Rectal smooth muscle tissue (tissue), 1 donor: ENCODE measurements around the gene NT5C3B.
"Not testable (repeated sequence)": the region's sequence is repeated elsewhere in the genome, so short reads cannot be mapped to it uniquely, and the experiment has no call there.

Source experiments
- H3K27ac ChIP-seq: one replicate; pipeline ENCODE4 v1.7.0; 2013; ENCODE audit warnings: low read depth, low read length, inconsistent platforms
- H3K27me3 ChIP-seq: one replicate; pipeline ENCODE4 v1.7.0; 2013; ENCODE audit warnings: low read length; ENCODE audit not compliant: control insufficient read depth, insufficient read depth
- H3K36me3 ChIP-seq: one replicate; pipeline ENCODE4 v1.7.0; 2013; ENCODE audit warnings: low read length; ENCODE audit not compliant: control insufficient read depth, insufficient read depth
- H3K4me1 ChIP-seq: one replicate; pipeline ENCODE4 v1.7.0; 2013; ENCODE audit warnings: low read length; ENCODE audit not compliant: control insufficient read depth, insufficient read depth
- H3K4me3 ChIP-seq: one replicate; pipeline ENCODE4 v1.7.0; 2013; ENCODE audit warnings: low read length
- H3K9ac ChIP-seq: one replicate; pipeline ENCODE4 v1.7.0; 2013; ENCODE audit warnings: low read length

NT5C3B gene

GRCh38 chr17:41835800-41836549, at the start of gene NT5C3B:
Gene NT5C3B, minus strand, starts transcription at chr17:41836232. Its CDS starts 39 bp downstream, at chr17:41836193.
- peak within 1 kb of the TSS; percentile 76 for H3K27ac ChIP-seq
- H3K4me1 ChIP-seq = peaks cover 4% of the 10 kb centered on the region
- peak within 1 kb of the TSS; percentile 46 for H3K9ac ChIP-seq
- peak within 1 kb of the TSS; percentile 88 for H3K4me3 ChIP-seq
- no peaks in the 10 kb centered on the region for H3K27me3 ChIP-seq
- peaks cover 2% of the 10 kb centered on the region for H3K36me3 ChIP-seq

- Histone ChIP-seq H3K27ac (no peak overlapping the region), H3K4me1 (no peaks in the 10 kb centered on the region), H3K36me3 (peaks cover 35% of the 10 kb centered on the region), H3K4me3 (no peak overlapping the region), H3K27me3 (no peaks in the 10 kb centered on the region), H3K9ac (no peak overlapping the region)
Observed at GRCh38 chr17:41885733-41886132, 49.7 kb upstream of the NT5C3B start.

- H3K36me3 ChIP-seq = peaks cover 48% of the 10 kb centered on the region
- no peaks in the 10 kb centered on the region for H3K4me1 ChIP-seq
- no peak overlapping the region for H3K27ac ChIP-seq
- no peak overlapping the region for H3K4me3 ChIP-seq
- no peaks in the 10 kb centered on the region for H3K27me3 ChIP-seq
- no peak overlapping the region for H3K9ac ChIP-seq
Observed at GRCh38 chr17:41882756-41883155, 46.7 kb upstream of the NT5C3B start.

GRCh38 chr17:41880130-41880529, 44.1 kb upstream of the NT5C3B start:
- Histone ChIP-seq H3K27me3 (no peaks in the 10 kb centered on the region), H3K36me3 (peaks cover 29% of the 10 kb centered on the region), H3K27ac (no peak overlapping the region), H3K4me1 (no peaks in the 10 kb centered on the region), H3K4me3 (no peak overlapping the region), H3K9ac (no peak overlapping the region)

- not testable (repeated sequence) for H3K4me3 ChIP-seq, H3K9ac ChIP-seq, H3K27me3 ChIP-seq, H3K4me1 ChIP-seq, H3K27ac ChIP-seq
- peaks cover 38% of the 10 kb centered on the region for H3K36me3 ChIP-seq
Observed at GRCh38 chr17:41874293-41874670, 38.2 kb upstream of the NT5C3B start.

GRCh38 chr17:41873559-41874292, 37.7 kb upstream of the NT5C3B start:
- no peaks in the 10 kb centered on the region for H3K27me3 ChIP-seq
- H3K27ac ChIP-seq = no peak overlapping the region
- peaks cover 35% of the 10 kb centered on the region for H3K36me3 ChIP-seq
- no peaks in the 10 kb centered on the region for H3K4me1 ChIP-seq
- H3K4me3 ChIP-seq = no peak overlapping the region
- no peak overlapping the region for H3K9ac ChIP-seq

- Histone ChIP-seq H3K4me3 (no peak overlapping the region), H3K4me1 (no peaks in the 10 kb centered on the region), H3K36me3 (peaks cover 33% of the 10 kb centered on the region), H3K27ac (no peak overlapping the region), H3K27me3 (no peaks in the 10 kb centered on the region), H3K9ac (no peak overlapping the region)
Observed at GRCh38 chr17:41871789-41872188, 35.8 kb upstream of the NT5C3B start.

GRCh38 chr17:41870627-41871026, 34.6 kb upstream of the NT5C3B start:
- H3K4me3 ChIP-seq = no peak overlapping the region
- no peaks in the 10 kb centered on the region for H3K4me1 ChIP-seq
- H3K36me3 ChIP-seq = peaks cover 33% of the 10 kb centered on the region
- no peak overlapping the region for H3K9ac ChIP-seq
- H3K27ac ChIP-seq = no peak overlapping the region
- H3K27me3 ChIP-seq = no peaks in the 10 kb centered on the region

- H3K9ac ChIP-seq = no peak overlapping the region
- H3K27ac ChIP-seq = no peak overlapping the region
- no peaks in the 10 kb centered on the region for H3K27me3 ChIP-seq
- no peaks in the 10 kb centered on the region for H3K4me1 ChIP-seq
- no peak overlapping the region for H3K4me3 ChIP-seq
- H3K36me3 ChIP-seq = peaks cover 33% of the 10 kb centered on the region
Observed at GRCh38 chr17:41870097-41870496, 34.1 kb upstream of the NT5C3B start.

- Histone ChIP-seq H3K4me3 (no peak overlapping the region), H3K9ac (no peak overlapping the region), H3K27me3 (no peaks in the 10 kb centered on the region), H3K27ac (no peak overlapping the region), H3K4me1 (no peaks in the 10 kb centered on the region), H3K36me3 (peaks cover 33% of the 10 kb centered on the region)
Observed at GRCh38 chr17:41869426-41869825, 33.4 kb upstream of the NT5C3B start.

- H3K9ac ChIP-seq = no peak overlapping the region
- H3K36me3 ChIP-seq = peaks cover 27% of the 10 kb centered on the region
- no peak overlapping the region for H3K4me3 ChIP-seq
- no peak overlapping the region for H3K27ac ChIP-seq
- H3K27me3 ChIP-seq = no peaks in the 10 kb centered on the region
- peaks cover 5% of the 10 kb centered on the region for H3K4me1 ChIP-seq
Observed at GRCh38 chr17:41868568-41868967, 32.5 kb upstream of the NT5C3B start.

GRCh38 chr17:41865596-41865893, 29.5 kb upstream of the NT5C3B start:
- H3K9ac ChIP-seq = peak overlapping the region; percentile 32

More at GRCh38 chr17:41865596-41865893, 29.5 kb upstream of the NT5C3B start:
- H3K27ac ChIP-seq = peak overlapping the region; percentile 46
- peaks cover 12% of the 10 kb centered on the region for H3K36me3 ChIP-seq
- H3K4me1 ChIP-seq = peaks cover 8% of the 10 kb centered on the region
- H3K4me3 ChIP-seq = peak overlapping the region; percentile 57
- H3K27me3 ChIP-seq = no peaks in the 10 kb centered on the region
